ENCODE measurements around the gene SORCS2.
A peak's percentile ranks its signal among the peaks of the same experiment; 100 is the strongest.

Gene SORCS2

GRCh38 chr4:7147261-7147660 is 45.1 kb upstream of the SORCS2 start:
- POLR2A ChIA-PET (ENCODE audit: low non-redundant PET), result no interaction called here
- CTCF ChIA-PET, result interaction anchor here (0.6 kb wide), 1 partner anchor 30 kb away, joined by 3 read pairs; no protein-coding TSS in a partner anchor
- no peak overlapping the region for H3K27ac ChIP-seq
- DNase-seq (ENCODE audit: low spot score), result no peak
- TF ChIP-seq CTCF (conservative IDR thresholded peaks at IDR 0.05; ENCODE audit: low read depth), result no peak

- TF ChIP-seq CTCF (conservative IDR thresholded peaks at IDR 0.05; ENCODE audit: low read depth), result no peak
- CTCF ChIA-PET, result interaction anchor here (0.7 kb wide), 1 partner anchor 25 kb away, joined by 3 read pairs; no protein-coding TSS in a partner anchor
- H3K27ac ChIP-seq, result no peak overlapping the region
These were observed 44.6 kb upstream of the SORCS2 start for GRCh38 chr4:7147661-7148310.

GRCh38 chr4:7148337-7148736 is 44.0 kb upstream of the SORCS2 start:
- POLR2A ChIA-PET (ENCODE audit: low non-redundant PET), result no interaction called here
- no peak for TF ChIP-seq CTCF (conservative IDR thresholded peaks at IDR 0.05; ENCODE audit: low read depth)
- H3K27ac ChIP-seq, result no peak overlapping the region
- no peak for DNase-seq (ENCODE audit: low spot score)
- CTCF ChIA-PET, result interaction anchor here (0.7 kb wide), 1 partner anchor 24 kb away, joined by 3 read pairs; no protein-coding TSS in a partner anchor

More at GRCh38 chr4:7147661-7148310, 44.6 kb upstream of the SORCS2 start:
- DNase-seq (ENCODE audit: low spot score), result no peak
- POLR2A ChIA-PET (ENCODE audit: low non-redundant PET), result no interaction called here

- CTCF ChIA-PET, result interaction anchor here (0.6 kb wide), 1 partner anchor 130 kb away, joined by 3 read pairs; no protein-coding TSS in a partner anchor
- no peak overlapping the region for H3K27ac ChIP-seq
- POLR2A ChIA-PET (ENCODE audit: low non-redundant PET), result no interaction called here
- no peak for DNase-seq (ENCODE audit: low spot score)
- no peak for TF ChIP-seq CTCF (conservative IDR thresholded peaks at IDR 0.05; ENCODE audit: low read depth)
These were observed 42.2 kb upstream of the SORCS2 start for GRCh38 chr4:7150036-7150635.

GRCh38 chr4:7151668-7152227 is 40.6 kb upstream of the SORCS2 start:
- peak; percentile 20 for DNase-seq (ENCODE audit: low spot score)
- CTCF ChIA-PET, result interaction anchor here (0.6 to 0.7 kb wide), 3 partner anchors 310 to 905 kb away, joined by 3 read pairs; no protein-coding TSS in a partner anchor
- POLR2A ChIA-PET (ENCODE audit: low non-redundant PET), result no interaction called here
- TF ChIP-seq CTCF (conservative IDR thresholded peaks at IDR 0.05; ENCODE audit: low read depth), result peak; percentile 42
- H3K27ac ChIP-seq, result no peak overlapping the region

GRCh38 chr4:7153711-7154110 is 38.6 kb upstream of the SORCS2 start:
- ChIA-PET CTCF (interaction anchor here (0.5 kb wide), 1 partner anchor 182 kb away, joined by 3 read pairs; no protein-coding TSS in a partner anchor), POLR2A (ENCODE audit: low non-redundant PET) (no interaction called here)
- no peak overlapping the region for H3K27ac ChIP-seq
- DNase-seq (ENCODE audit: low spot score), result no peak
- no peak for TF ChIP-seq CTCF (conservative IDR thresholded peaks at IDR 0.05; ENCODE audit: low read depth)

Data from RWPE1 (cell line).